ENCODE measurements around the gene HLA-DQA2.
"Not testable (repeated sequence)": the region's sequence is repeated elsewhere in the genome, so short reads cannot be mapped to it uniquely, and the experiment has no call there.

HLA-DQA2 gene

DNA sequence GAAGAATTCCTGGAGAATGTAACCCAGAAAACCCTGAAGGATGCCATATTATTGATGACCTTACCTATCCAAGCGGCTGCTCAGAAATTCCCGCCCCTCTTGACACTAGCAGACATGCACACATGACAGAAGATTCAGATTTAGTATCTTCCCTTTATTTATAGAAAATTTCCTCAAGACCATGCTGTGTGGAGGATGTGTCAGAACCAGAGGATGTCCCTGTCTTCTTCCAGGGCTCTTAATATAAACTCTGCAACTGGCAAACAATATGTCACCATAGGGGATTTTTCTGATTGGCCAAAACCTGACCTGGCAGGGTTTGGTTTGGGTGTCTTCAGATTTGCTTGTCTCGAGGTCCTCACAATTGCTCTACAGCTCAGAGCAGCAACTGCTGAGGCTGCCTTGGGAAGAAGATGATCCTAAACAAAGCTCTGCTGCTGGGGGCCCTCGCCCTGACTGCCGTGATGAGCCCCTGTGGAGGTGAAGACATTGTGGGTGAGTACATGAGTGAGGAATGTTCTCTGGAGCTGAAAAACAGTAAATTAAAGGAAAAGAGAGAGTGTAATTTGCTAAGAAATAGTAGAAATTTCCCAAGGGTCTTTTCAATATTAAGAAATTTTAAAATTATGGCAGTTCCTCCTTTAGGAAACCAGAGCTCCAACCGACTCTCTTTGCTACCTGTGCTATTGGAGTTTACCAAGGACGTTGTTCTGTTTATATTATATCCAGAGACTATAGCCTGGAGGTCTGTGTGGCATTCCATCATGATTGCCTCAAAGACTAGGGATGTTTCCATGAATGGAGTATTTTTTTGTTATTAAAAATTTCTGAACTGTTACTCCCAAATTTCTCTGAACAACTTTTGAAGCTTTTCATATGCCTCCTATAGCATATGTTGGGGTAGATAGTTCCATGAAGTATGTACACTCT, at the start of gene HLA-DQA2:
Gene HLA-DQA2, plus strand, starts transcription at position 361 of the 930 bp plus-strand sequence. Its CDS starts 53 bp downstream, at position 414.
- no peak for DNase-seq (ENCODE audit: low read depth)

DNA sequence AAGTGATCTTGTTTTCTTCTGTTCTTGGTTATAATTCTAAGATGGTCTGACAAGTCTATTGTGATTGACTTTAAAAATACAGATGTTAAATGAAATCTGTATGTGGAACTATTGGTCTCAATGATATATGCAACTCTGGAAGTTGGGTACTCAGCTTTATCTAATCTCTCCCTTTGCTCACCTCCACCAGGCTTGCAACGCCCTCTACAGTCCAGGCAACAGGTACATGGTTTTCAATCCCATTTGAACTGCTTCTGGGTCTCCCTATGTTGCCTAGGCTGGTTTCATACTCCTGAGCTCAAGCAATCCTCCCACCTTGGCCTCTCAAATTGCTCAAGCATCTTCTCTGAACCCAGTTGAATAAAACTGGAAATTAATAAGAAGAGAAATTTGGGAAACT, 49.2 kb upstream of the HLA-DQA2 start:
- DNase-seq (ENCODE audit: low read depth), result peak; percentile 36

DNA sequence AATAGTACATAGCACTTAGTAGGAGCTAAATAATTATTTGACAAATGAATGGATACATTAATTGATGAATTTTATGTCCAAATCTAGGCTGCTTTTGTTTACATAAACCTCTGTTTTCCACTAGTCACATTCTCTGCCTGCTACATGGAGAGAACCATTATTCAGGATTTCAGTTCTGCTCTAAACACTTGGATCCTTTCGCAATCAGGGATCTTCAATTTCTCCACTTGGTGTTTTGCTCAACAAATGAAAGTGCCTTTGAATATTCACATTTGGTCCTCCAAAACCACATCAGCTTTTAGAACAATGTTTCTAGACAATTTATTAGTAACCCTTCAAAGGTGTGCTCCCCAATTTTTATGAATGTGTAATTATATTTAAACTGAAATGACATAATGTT, 44.2 kb upstream of the HLA-DQA2 start:
- DNase-seq (ENCODE audit: low read depth), result no peak

DNA sequence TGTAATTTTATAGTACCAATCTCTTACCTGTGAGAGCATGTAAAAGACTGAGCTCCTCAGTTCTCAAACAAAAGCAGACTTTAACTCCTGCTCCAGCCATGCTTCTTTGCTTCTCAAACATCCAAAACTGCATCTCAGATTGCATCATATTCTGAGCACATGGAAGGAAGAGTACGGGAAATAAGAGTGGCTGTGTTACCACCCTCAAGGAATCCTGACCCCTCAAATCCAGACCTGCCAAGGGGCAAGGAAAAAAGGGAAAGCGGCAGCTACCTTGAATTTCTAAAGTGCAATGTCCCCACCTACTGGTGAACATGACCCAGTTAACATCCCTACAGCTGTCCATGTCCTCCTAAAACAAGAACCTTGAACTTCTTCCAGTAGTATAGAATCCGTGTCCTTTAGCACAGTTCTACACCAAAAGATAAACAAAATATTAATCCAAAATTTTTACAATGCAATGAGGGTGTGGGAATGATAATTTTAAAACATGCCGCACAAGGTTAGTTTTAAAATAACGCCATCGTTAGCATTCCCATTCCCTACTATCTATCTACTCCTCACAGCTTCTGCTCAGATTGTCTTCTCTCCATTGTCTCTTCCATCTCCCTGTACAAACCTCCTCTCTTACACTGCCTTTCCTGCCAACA, 40.7 kb upstream of the HLA-DQA2 start:
- no peak for DNase-seq (ENCODE audit: low read depth)

DNA sequence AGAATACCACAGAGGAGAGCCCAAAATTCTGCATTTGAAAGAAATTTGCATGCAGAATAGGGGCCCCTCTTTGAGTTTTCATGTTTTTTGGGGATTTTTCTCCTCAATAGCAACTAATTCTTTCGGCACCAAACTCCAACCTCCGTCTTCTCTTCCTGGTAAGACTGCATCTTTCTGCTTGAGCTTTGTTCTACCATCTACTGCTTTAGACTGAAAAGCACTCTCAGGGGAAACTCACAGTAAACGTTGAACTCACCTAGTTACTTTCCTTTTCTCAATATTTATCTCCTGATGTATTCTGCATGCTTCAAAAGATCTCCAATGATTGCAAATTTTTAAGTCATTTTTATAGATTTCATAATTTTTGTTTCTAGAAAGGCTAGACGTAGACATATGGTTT, 37.8 kb upstream of the HLA-DQA2 start:
- DNase-seq (ENCODE audit: low read depth), result no peak

DNA sequence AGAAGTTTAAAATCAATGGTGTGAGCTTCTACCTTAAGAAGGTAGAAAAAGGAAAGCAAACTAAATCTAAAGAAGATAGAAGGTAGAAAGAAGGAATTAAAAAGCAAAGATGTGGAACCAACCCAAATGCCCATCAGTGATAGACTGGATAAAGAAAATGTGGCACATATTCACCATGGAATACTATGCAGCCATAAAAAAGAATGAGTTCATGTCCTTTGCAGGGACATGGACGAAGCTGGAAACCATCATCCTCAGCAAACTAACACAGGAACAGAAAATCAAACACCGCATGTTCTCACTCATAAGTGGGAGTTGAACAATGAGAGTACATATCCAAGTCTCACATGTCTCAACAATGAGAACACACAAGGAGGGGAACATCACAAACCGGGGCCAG, 36.0 kb upstream of the HLA-DQA2 start:
- DNase-seq (ENCODE audit: low read depth), result not testable (repeated sequence)

GRCh38 chr6:32709625-32710024, 31.6 kb upstream of the HLA-DQA2 start:
- no peak for DNase-seq (ENCODE audit: low read depth)

- DNase-seq (ENCODE audit: low read depth), result no peak
These were observed 27.9 kb upstream of the HLA-DQA2 start for GRCh38 chr6:32713241-32713640.

- DNase-seq (ENCODE audit: low read depth), result no peak
These were observed 24.8 kb upstream of the HLA-DQA2 start for GRCh38 chr6:32716396-32716795.

- DNase-seq (ENCODE audit: low read depth), result no peak
These were observed 22.3 kb upstream of the HLA-DQA2 start for GRCh38 chr6:32718879-32719278.

DNA sequence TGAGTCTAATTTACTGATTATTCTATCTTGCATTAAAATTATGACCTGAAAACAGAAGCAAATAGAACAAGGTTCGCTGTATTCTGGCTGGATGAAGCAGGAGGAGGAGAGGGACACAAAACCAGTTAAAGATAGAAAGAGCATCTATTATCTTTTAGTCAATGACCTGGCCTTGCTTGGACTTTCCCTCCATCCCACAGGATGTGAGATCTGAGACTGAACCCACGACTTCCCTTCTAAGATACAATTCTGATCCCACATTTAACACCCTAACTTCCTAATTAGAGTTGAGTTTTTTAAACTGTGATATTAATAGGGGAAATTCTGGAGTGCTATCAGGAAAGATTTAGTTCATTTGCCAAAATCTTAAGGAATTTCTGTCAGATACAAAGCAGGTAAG, 3.1 kb upstream of the HLA-DQA2 start:
- DNase-seq (ENCODE audit: low read depth), result no peak

DNA sequence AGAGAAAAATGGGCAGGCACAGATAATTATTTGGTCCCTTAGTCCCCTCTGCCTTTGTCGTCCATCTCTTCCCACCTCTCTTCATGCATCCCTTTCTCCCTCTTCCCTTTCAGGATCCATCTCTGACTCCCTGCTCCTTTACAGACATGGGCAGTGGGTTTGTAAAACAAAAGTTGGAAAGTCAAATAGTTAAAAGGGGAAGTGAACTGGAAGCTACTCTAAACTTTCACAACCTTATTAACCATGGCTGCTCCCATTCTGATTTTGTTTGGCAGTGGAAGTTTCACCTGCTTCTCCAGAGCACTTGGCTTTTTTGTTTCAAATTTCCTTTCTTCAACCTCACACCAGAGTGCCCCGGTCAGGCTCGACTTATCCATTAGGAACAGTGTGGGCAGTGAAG, 1.2 kb downstream of the HLA-DQA2 start:
- DNase-seq (ENCODE audit: low read depth), result no peak

GRCh38 chr6:32744776-32745175, 3.6 kb downstream of the HLA-DQA2 start:
- no peak for DNase-seq (ENCODE audit: low read depth)

- DNase-seq (ENCODE audit: low read depth), result not testable (repeated sequence)
These were observed 4.5 kb downstream of the HLA-DQA2 start for GRCh38 chr6:32745649-32746048.

DNA sequence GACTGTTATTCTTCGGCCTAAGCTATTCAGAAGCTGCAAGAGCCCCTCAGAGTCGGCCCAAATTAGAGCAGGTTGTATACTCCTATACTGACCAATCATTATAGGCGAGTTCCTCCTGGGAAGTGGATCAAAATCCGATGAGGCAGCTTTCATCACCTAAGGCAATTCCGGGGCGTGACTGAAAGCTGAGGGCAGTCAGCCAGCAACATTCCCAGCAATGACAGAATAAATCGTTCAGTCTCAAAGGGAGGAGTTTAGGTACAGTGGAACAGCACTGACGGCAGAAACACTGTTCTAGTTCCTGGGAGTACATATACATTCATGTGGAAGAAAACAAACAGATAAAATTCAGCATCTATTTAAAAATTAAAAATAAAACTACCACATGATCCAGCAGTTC, 11.4 kb downstream of the HLA-DQA2 start:
- no peak for DNase-seq (ENCODE audit: low read depth)

DNA sequence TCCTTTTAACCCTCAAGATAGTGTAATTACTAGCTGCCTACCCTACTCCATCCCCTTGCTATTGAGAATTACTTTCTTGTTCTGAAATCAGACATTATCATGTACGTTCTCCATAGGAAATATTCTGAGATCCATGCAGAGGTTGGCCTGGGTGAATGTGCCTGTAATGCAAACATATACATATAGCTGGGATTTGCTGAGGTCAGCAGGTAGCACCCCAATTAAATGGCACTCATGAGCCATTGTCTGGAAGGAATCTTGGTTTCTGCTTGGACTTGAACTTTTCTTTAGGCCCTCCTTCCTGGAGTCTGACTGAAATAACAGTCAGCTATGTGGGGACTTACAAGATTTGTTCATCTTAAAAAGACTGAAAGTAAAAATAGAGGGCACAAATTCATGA, 18.5 kb downstream of the HLA-DQA2 start:
- no peak for DNase-seq (ENCODE audit: low read depth)

GRCh38 chr6:32761072-32761471, 19.9 kb downstream of the HLA-DQA2 start:
- no peak for DNase-seq (ENCODE audit: low read depth)

DNA sequence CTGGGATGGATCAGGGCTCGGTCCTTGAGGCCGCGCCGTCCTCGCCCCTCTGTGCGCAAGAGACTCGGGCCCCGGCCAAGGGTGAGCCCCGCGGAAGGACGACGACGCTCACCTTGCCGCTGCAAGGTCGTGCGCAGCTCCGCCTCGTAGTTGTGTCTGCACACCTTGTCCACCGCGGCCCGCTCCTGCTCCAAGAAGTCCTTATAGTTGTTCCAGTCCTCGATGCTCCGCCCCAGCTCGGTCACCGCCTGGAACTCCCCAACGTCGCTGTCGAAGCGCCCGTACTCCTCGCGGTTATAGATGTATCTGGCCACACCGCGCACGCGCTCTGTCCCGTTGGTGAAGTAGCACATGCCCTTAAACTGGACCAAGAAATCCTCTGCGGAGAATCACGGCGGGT, 20.4 kb downstream of the HLA-DQA2 start:
- DNase-seq (ENCODE audit: low read depth), result no peak

DNA sequence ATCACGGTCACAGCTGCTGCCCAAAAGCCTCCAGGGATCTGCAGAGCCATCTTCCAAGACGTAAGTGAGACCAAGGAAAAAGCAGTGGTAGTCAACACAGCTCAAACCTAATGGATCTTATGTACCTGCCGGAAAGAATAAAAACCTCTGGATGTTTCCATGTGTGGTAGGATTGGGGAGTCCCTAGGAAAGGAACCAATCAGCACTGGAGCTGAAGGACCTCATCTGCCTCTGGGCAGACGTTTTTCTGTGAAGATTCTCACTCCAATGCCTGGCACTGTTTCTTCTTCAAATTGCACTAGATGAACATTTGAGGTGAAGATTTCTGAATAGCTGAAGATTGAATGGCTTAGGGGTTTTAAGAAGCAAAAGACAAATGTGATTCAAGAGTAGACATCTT, 22.2 kb downstream of the HLA-DQA2 start, which contains the start of gene HLA-DQB2:
Gene HLA-DQB2, minus strand, starts transcription at position 112 of the 400 bp plus-strand sequence. Its CDS starts 62 bp downstream, at position 50.
- DNase-seq (ENCODE audit: low read depth), result no peak

- DNase-seq (ENCODE audit: low read depth), result no peak
These were observed 22.9 kb downstream of the HLA-DQA2 start for GRCh38 chr6:32764048-32764447.

- DNase-seq (ENCODE audit: low read depth), result no peak
These were observed 31.5 kb downstream of the HLA-DQA2 start for GRCh38 chr6:32772656-32773055.

- DNase-seq (ENCODE audit: low read depth), result no peak
These were observed 33.2 kb downstream of the HLA-DQA2 start for GRCh38 chr6:32774426-32774825.

- DNase-seq (ENCODE audit: low read depth), result no peak
These were observed 33.9 kb downstream of the HLA-DQA2 start for GRCh38 chr6:32775071-32775470.

All from stimulated activated CD4-positive, alpha-beta T cell treated with anti-CD3 and anti-CD28 coated beads, Interleukin-2, amount 100 ng/mL, for 4 hours (primary cell).